HS-27A (cell line): Measurements from ENCODE around the gene SEC23A.
"Not testable (repeated sequence)": the region's sequence is repeated elsewhere in the genome, so short reads cannot be mapped to it uniquely, and the experiment has no call there.

Source experiments
- DNase-seq: peaks from one replicate; pipeline ENCODE4 v3.0.0-alpha.2; 2012; ENCODE audit warnings: low read depth, missing footprints

The SEC23A gene

GRCh38 chr14:39029789-39030188 is 73.2 kb downstream of the SEC23A start:
- no peak for DNase-seq

- DNase-seq, result no peak
Observed at GRCh38 chr14:39028620-39029019, 74.4 kb downstream of the SEC23A start.

- no peak for DNase-seq
Observed at GRCh38 chr14:39025810-39026627, 77.0 kb downstream of the SEC23A start.

- DNase-seq, result no peak
Observed at GRCh38 chr14:39025250-39025809, 77.7 kb downstream of the SEC23A start.

GRCh38 chr14:39023939-39024871 is 78.8 kb downstream of the SEC23A start:
- DNase-seq, result no peak

- not testable (repeated sequence) for DNase-seq
Observed at GRCh38 chr14:39017096-39018016, 85.7 kb downstream of the SEC23A start.

- DNase-seq, result no peak
Observed at GRCh38 chr14:39016733-39017095, 86.3 kb downstream of the SEC23A start.

- no peak for DNase-seq
Observed at GRCh38 chr14:39015964-39016577, 87.0 kb downstream of the SEC23A start.

- DNase-seq, result no peak
Observed at GRCh38 chr14:39015360-39015961, 87.6 kb downstream of the SEC23A start.

GRCh38 chr14:39014460-39014859 is 88.6 kb downstream of the SEC23A start:
- DNase-seq, result no peak

- DNase-seq, result not testable (repeated sequence)
Observed at GRCh38 chr14:39008965-39009364, 94.1 kb downstream of the SEC23A start.

- DNase-seq, result no peak
Observed at GRCh38 chr14:39006721-39007410, 96.2 kb downstream of the SEC23A start.

GRCh38 chr14:39005044-39005880 is 97.8 kb downstream of the SEC23A start:
- DNase-seq, result no peak

GRCh38 chr14:38999949-39000348 is 103.1 kb downstream of the SEC23A start:
- no peak for DNase-seq

GRCh38 chr14:38994731-38995130 is 108.3 kb downstream of the SEC23A start:
- DNase-seq, result no peak

GRCh38 chr14:38993981-38994380 is 109.1 kb downstream of the SEC23A start:
- no peak for DNase-seq

GRCh38 chr14:38992067-38992844 is 110.8 kb downstream of the SEC23A start:
- DNase-seq, result no peak

GRCh38 chr14:38991299-38991698 is 111.7 kb downstream of the SEC23A start:
- no peak for DNase-seq
